ENCODE measurements around the gene TBX6. TPM values are rescaled to one million over a fixed set of nuclear protein-coding genes. Genes with fewer than 3 reads are reported as not detected.

The TBX6 gene
- total RNA-seq, 1 experiment from 2014 or later: 1.6 TPM

- no peak overlapping the region for H3K27ac ChIP-seq (ENCODE audit: insufficient read length, low read depth, low read length)
- H4K20me1 ChIP-seq (ENCODE audit: control insufficient read depth, insufficient read depth, insufficient read length): no peaks in the 10 kb centered on the region
- H3K23me2 ChIP-seq (ENCODE audit: insufficient read length, low read depth, low read length, poor library complexity, severe bottlenecking): peaks cover 5% of the 10 kb centered on the region
- Mint-ChIP-seq H3K36me3 (ENCODE audit: insufficient read depth in 1 of 3, low read depth in 3 of 3) (peaks cover 51 to 72% (median 58%) of the 10 kb centered on the region in 3 experiments), H3K27me3 (ENCODE audit: low read depth) (no peaks in the 10 kb centered on the region; the same call in 1 of the 2 replicates), H3K9me3 (no peaks in the 10 kb centered on the region; a peak in 1 of 5 replicates), H3K4me3 (peak overlapping the region in 1 of 2 experiments; percentile 23; a peak in 1 of 5 replicates), H3K4me1 (peaks cover 12 to 24% of the 10 kb centered on the region in 2 experiments), H3K27ac (peak overlapping the region in 1 of 3 experiments; percentile 70; a peak in 1 of 7 replicates)
- H2BK5ac ChIP-seq (ENCODE audit: insufficient read length, low read length): no peak overlapping the region
- H4K91ac ChIP-seq (ENCODE audit: insufficient read length, low read depth, low read length): no peak overlapping the region
- H2BK15ac ChIP-seq (ENCODE audit: low read depth, low read length): no peak overlapping the region
- H3K56ac ChIP-seq (ENCODE audit: insufficient read length, low read depth, low read length): no peak overlapping the region
- H3T11ph ChIP-seq (ENCODE audit: low read length): no peak overlapping the region
- H3K23ac ChIP-seq (ENCODE audit: insufficient read length, low read depth, low read length): no peak overlapping the region
- no peaks in the 10 kb centered on the region for H3K9me3 ChIP-seq (ENCODE audit: control insufficient read depth, low read depth, low read length)
- H4K8ac ChIP-seq (replicated peaks; ENCODE audit: insufficient read length, low read depth, low read length): no peak overlapping the region
- DNase-seq: no peak
- H3K4me1 ChIP-seq (ENCODE audit: insufficient read depth, low read length): no peaks in the 10 kb centered on the region; the same call in 1 of the 2 replicates
- H3K14ac ChIP-seq (ENCODE audit: insufficient read depth, low read length): no peak overlapping the region
- peaks cover 7% of the 10 kb centered on the region for H3K79me1 ChIP-seq (ENCODE audit: insufficient read depth, low read depth, low read length, poor library complexity, severe bottlenecking)
- H4K5ac ChIP-seq (ENCODE audit: insufficient read length, low read depth, low read length): no peak overlapping the region
- no peaks in the 10 kb centered on the region for H3K27me3 ChIP-seq (ENCODE audit: insufficient read depth, low read length)
- WGBS (ENCODE audit: extremely low coverage, insufficient read length, low lambda C conversion rate): no CpG with 5 or more reads among the region's 31 CpGs
- no peak overlapping the region for H2AK5ac ChIP-seq (ENCODE audit: insufficient read length, low read length)
- H2BK12ac ChIP-seq (ENCODE audit: insufficient read length, low read depth, low read length): no peak overlapping the region
- no peak overlapping the region for H3K18ac ChIP-seq (ENCODE audit: insufficient read length, low read depth, low read length)
- TF ChIP-seq CTCF (conservative IDR thresholded peaks at IDR 0.05): no peak
- no peak overlapping the region for H2BK20ac ChIP-seq (ENCODE audit: low read depth, low read length, poor library complexity, severe bottlenecking)
- no peak overlapping the region for H3K4me2 ChIP-seq (ENCODE audit: insufficient read depth, insufficient read length, low read length)
- no peak overlapping the region for H2AFZ ChIP-seq (ENCODE audit: low read length)
- no peak overlapping the region for H2BK120ac ChIP-seq (ENCODE audit: low read depth, low read length, poor library complexity, severe bottlenecking)
- H3K9ac ChIP-seq (ENCODE audit: extremely low read depth, insufficient read length, low read length): no peak overlapping the region
- peaks cover 12% of the 10 kb centered on the region; the same call in 1 of the 2 replicates for H3K79me2 ChIP-seq (ENCODE audit: insufficient read depth, low read length)
- H3K4ac ChIP-seq (ENCODE audit: low read depth, low read length): no peak overlapping the region
Measured at GRCh38 chr16:30069611-30070462, 21.9 kb downstream of the TBX6 start.

Data from H9 (cell line).